Psoas muscle (tissue), 8 donors: ENCODE measurements around the gene PTS. TPM values are rescaled to one million over a fixed set of nuclear protein-coding genes. Genes with fewer than 3 reads are reported as not detected.

Experiments
- ATAC-seq, 4 donors: fragments of 200-7000 bp; cut with Tn5 transposase; one replicate each; pipeline ENCODE4 v1.9.1; 2020; ENCODE audit warnings: moderate library complexity in 3 of 4, mild to moderate bottlenecking in 2 of 4
- DNase-seq, 2 donors: peaks; one replicate each; pipeline ENCODE4 v3.0.0-alpha.2; 2020
- H3K27ac ChIP-seq: fragments of 200-600 bp; one replicate; pipeline ENCODE4 v1.8.0; 2022
- H3K27me3 ChIP-seq, 3 donors: fragments of 200-600 bp in 1 of 3; one replicate each; pipeline versions ENCODE4 v1.6.1 to v1.8.0; 2013 to 2022; ENCODE audit warnings: low read length in 2 of 3, mild to moderate bottlenecking in 2 of 3, moderate library complexity in 1 of 3; ENCODE audit not compliant: insufficient read depth in 3 of 3
- H3K36me3 ChIP-seq, 2 donors: fragments of 200-600 bp in 1 of 2; one replicate each; pipeline versions ENCODE4 v1.6.1 to v1.8.0; 2013 to 2022; ENCODE audit warnings: low read depth in 1 of 2, mild to moderate bottlenecking in 1 of 2, moderate library complexity in 1 of 2; ENCODE audit not compliant: insufficient read depth in 1 of 2
- H3K4me1 ChIP-seq: fragments of 200-600 bp; one replicate; pipeline ENCODE4 v1.8.0; 2022
- H3K4me3 ChIP-seq: fragments of 200-600 bp; one replicate; pipeline ENCODE4 v1.8.0; 2022; ENCODE audit warnings: mild to moderate bottlenecking
- H3K9me3 ChIP-seq: fragments of 200-600 bp; one replicate; pipeline ENCODE4 v1.8.0; 2022
- WGBS, 3 donors: extraction: QIAGEN DNeasy Blood & Tissue Kit; methylation state at CpG; one replicate each; pipeline versions ENCODE4 v1.1.6 to v1.1.7; 2013; 5-methylcytosine and 5-hydroxymethylcytosine counted together
- intact Hi-C, 2 donors: fragments of 100-400 bp; cut with DNase I; formaldehyde crosslinking; loops; one replicate each; pipeline versions ENCODE4 v1.11.0 to v1.14.2; 2022
- long read RNA-seq, 2 donors: library from polyadenylated mRNA; unstranded; transcript quantifications; one replicate each; pipeline ENCODE4 v2.0.0, GENCODE V29; 2021
- polyA plus RNA-seq, 3 donors: library from polyadenylated mRNA; stranded (reverse); fragments of 200-250 nt; gene quantifications; one replicate each; pipeline ENCODE4 v1.2.3, GENCODE V29; 2013
- total RNA-seq, 4 donors: library from RNA; stranded (reverse); fragmentation: NEBNext Ultra II Directional in 2 of 4; extraction: Animal tissue kit (Norgen Biotek cat#: 25700) in 2 of 4; gene quantifications; one replicate each; pipeline versions ENCODE4 v1.2.1 to v1.2.4, GENCODE V29; 2021 to 2023
- TF ChIP-seq, protein P1 (sequence below): fragments of 200-600 bp; IDR thresholded peaks from one replicate; pipeline ENCODE4 v1.8.0; 2022; ENCODE audit warnings: antibody characterized with exemption
- donor health status: healthy with polysubstance abuse.
- donor health status: DM: no; HTN: no; CAD: no; lungs with moderate emphysema.
- donor health status: Bipolar disorder and iron deficiency.
- donor health status: healthy.
- donor health status: DM: yes; HTN: yes; CAD: no.
- donor health status: DM: no; HTN: no; CAD: no.
- donor health status: DM: no; HTN: no; CAD: no.
- donor health status: DM: yes; HTN: yes; CAD: no.

Gene PTS
- total RNA-seq (10 to 100 TPM; 26.5 to 47.8 (median 43.7) TPM), polyA plus RNA-seq (10 to 100 TPM; 59.0 to 83.6 (median 71.6) TPM)
- long read RNA-seq, donor 1, transcript PTS-207 (5 exons, 846 nt), result major isoform, 8 of 16 reads
- long read RNA-seq, donor 1, partial matches to known transcripts, result 0 of 16 reads
- long read RNA-seq, donor 1, other reads (novel, unspliced or antisense), result 5 of 16 reads
- long read RNA-seq, donor 2, transcript PTS-207 (5 exons, 846 nt), result major isoform, 14 of 30 reads
- long read RNA-seq, donor 2, partial matches to known transcripts, result 0 of 30 reads
- long read RNA-seq, donor 2, other reads (novel, unspliced or antisense), result 12 of 30 reads

DNA sequence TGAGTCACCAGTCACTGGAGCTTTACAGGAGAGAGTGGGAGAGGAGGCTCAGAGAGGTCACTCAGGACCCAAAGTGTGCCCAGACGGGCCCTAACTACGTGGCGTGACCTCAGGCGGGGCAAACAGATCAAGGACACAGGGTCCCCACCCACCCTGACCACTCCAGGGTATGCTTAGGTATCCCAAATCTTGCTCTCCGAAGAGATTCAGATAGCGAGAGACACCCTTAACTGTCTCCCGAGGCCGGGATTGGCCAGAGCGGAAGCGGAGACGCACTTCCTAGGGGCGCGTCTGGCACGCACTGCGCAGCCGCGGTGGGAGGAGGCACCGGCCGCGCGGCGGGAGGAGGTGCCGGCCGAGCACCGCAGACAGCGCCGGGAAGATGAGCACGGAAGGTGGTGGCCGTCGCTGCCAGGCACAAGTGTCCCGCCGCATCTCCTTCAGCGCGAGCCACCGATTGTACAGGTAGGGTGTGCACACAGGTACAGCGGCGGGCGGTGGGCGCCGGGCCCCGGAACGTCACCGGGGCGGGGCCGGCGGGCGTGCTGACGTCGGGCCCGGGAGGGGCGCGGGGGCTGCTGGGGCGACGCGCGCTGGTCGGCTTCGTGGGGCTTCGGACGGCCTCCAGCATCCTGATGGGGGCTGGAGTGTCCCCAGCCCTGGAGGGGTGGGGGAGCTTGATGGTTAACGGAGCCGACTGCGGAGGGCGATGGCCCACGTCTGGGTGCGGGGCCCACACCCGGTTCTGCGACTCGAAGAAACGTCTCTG is at the start of gene PTS:
Gene PTS (plus strand): TSS at position 367 of the 769 bp plus-strand sequence. CDS start 16 bp downstream, at position 383.
- TF ChIP-seq, protein P1, sequence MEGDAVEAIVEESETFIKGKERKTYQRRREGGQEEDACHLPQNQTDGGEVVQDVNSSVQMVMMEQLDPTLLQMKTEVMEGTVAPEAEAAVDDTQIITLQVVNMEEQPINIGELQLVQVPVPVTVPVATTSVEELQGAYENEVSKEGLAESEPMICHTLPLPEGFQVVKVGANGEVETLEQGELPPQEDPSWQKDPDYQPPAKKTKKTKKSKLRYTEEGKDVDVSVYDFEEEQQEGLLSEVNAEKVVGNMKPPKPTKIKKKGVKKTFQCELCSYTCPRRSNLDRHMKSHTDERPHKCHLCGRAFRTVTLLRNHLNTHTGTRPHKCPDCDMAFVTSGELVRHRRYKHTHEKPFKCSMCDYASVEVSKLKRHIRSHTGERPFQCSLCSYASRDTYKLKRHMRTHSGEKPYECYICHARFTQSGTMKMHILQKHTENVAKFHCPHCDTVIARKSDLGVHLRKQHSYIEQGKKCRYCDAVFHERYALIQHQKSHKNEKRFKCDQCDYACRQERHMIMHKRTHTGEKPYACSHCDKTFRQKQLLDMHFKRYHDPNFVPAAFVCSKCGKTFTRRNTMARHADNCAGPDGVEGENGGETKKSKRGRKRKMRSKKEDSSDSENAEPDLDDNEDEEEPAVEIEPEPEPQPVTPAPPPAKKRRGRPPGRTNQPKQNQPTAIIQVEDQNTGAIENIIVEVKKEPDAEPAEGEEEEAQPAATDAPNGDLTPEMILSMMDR, result no peak
- intact Hi-C loops, result loop anchor here in 1 of 2 donors (10.0 kb wide), 1 partner anchor 1069 kb away; no protein-coding TSS in a partner anchor
- H3K27ac ChIP-seq, result peak within 1 kb of the TSS; percentile 99
- 0% methylated on average over 46 to 70 of the region's 70 CpGs for WGBS, 3 donors
- H3K36me3 ChIP-seq, result peaks cover 4 to 39% of the 10 kb centered on the region in 2 donors
- H3K4me3 ChIP-seq, result peak within 1 kb of the TSS; percentile 72
- peak; percentile 96 to 99 (median 98) for ATAC-seq
- peaks cover 14% of the 10 kb centered on the region for H3K4me1 ChIP-seq
- no peaks in the 10 kb centered on the region for H3K27me3 ChIP-seq
- peak; percentile 89 to 94 for DNase-seq
- no peaks in the 10 kb centered on the region for H3K9me3 ChIP-seq

DNA sequence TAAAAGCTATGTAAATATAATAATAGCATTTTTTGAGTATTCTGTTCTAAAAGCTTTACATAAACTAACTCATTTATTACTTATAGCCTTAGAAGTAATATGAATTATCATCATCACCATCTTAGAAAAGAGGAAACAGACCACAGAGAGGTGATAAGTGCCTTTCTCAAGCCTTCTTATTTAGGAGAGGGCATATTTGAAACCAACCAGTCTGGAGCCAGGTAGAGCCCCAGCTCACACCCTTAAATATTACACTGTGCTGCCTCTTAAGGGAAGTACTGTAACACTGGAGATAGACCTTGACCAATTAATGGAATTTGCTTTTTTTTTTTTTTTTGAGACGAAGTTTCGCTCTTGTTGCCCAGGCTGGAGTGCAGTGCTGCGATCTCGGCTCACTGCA is 48.6 kb upstream of the PTS start:
- intact Hi-C loops, result loop anchor here (2.0 to 5.0 kb wide), 2 partner anchors 63 to 65 kb away; no protein-coding TSS in a partner anchor
- DNase-seq, result no peak
- peak overlapping the region; percentile 65 for H3K4me3 ChIP-seq
- H3K4me1 ChIP-seq, result peaks cover 25% of the 10 kb centered on the region
- TF ChIP-seq, protein P1, result no peak
- H3K9me3 ChIP-seq, result no peaks in the 10 kb centered on the region
- no peaks in the 10 kb centered on the region for H3K27me3 ChIP-seq
- no peak for ATAC-seq
- H3K36me3 ChIP-seq, result peaks cover 0 to 7% of the 10 kb centered on the region in 2 donors
- H3K27ac ChIP-seq, result peak overlapping the region; percentile 85
- 68 to 69% (median 69%) methylated on average over 3 to 4 of the region's 4 CpGs for WGBS, 3 donors

DNA sequence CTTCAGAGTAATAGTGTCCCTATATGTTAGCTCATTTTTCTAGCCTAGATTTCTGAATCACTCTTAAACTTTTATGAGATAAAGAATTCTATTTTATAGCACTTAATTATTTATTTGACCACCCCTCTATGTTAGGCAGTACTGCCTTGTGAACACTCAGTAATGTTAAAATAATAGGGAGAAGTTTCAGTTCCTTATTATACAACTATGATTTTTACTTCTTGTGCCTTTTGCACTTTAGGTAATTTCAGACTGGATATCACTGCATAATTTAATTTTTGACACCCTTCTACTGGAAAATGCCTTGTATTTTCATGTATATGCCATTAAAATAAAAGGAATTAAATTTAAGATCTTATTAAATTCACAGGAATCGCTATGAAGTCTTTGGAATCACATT is 47.8 kb upstream of the PTS start:
- intact Hi-C loops, result loop anchor here in 1 of 2 donors (5.0 kb wide), 1 partner anchor 66 kb away; no protein-coding TSS in a partner anchor
- ATAC-seq (no peak), DNase-seq (no peak)
- H3K36me3 ChIP-seq, result peaks cover 0 to 7% of the 10 kb centered on the region in 2 donors
- WGBS, 3 donors, result 94 to 100% (median 97%) methylated on average over 1 of the region's 1 CpG
- peaks cover 17% of the 10 kb centered on the region for H3K4me1 ChIP-seq
- TF ChIP-seq, protein P1, result no peak
- H3K27me3 ChIP-seq, result no peaks in the 10 kb centered on the region
- H3K9me3 ChIP-seq, result no peaks in the 10 kb centered on the region
- H3K4me3 ChIP-seq, result peak overlapping the region; percentile 65
- no peak overlapping the region for H3K27ac ChIP-seq

DNA sequence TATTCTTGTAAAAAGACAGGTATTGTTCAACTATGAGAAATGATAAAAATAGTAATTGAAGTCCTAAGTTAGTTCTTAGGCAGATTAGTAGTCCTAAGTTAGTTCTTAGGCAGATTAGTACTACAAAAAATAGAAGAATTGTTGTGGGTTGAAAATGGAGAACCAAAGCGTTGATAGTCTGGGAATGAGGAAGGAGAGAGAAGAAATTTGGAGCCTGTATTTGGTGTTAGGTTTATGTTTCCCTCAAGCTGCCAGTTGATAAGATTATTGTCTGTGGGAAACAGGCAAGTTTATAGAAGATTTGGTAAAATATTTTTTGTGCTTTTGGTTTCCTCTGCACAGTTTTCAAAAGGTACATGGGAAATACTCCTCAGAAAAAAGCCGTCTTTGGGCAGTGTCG is 47.3 kb upstream of the PTS start:
- DNase-seq (no peak), ATAC-seq (no peak)
- H3K9me3 ChIP-seq, result no peaks in the 10 kb centered on the region
- no peak overlapping the region for H3K4me3 ChIP-seq
- no peaks in the 10 kb centered on the region for H3K27me3 ChIP-seq
- peaks cover 0 to 7% of the 10 kb centered on the region in 2 donors for H3K36me3 ChIP-seq
- WGBS, 3 donors, result 82 to 83% (median 82%) methylated on average over 3 of the region's 3 CpGs
- H3K4me1 ChIP-seq, result peaks cover 17% of the 10 kb centered on the region
- no peak overlapping the region for H3K27ac ChIP-seq
- TF ChIP-seq, protein P1, result no peak
- intact Hi-C loops, result loop anchor here in 1 of 2 donors (5.0 kb wide), 1 partner anchor 67 kb away; no protein-coding TSS in a partner anchor
